SHP77 (cell line): ENCODE data around the gene NGFR.
"Not testable (repeated sequence)": the region's sequence is repeated elsewhere in the genome, so short reads cannot be mapped to it uniquely, and the experiment has no call there.

ENCODE experiments used
- DNase-seq, 2 experiments: peaks; one replicate each; lab custom pipeline; 2025; lab: John Stamatoyannopoulos, UW

Gene NGFR

GRCh38 chr17:49496183-49496866 lies 1.2 kb downstream of the NGFR start:
- DNase-seq, result no peak

- DNase-seq, result no peak
These were observed 1.7 kb downstream of the NGFR start for GRCh38 chr17:49496867-49497147.

- DNase-seq, result no peak
These were observed 2.3 kb downstream of the NGFR start for GRCh38 chr17:49497148-49498028.

GRCh38 chr17:49498029-49498615 lies 3.0 kb downstream of the NGFR start:
- DNase-seq, result no peak

GRCh38 chr17:49501496-49501895 lies 6.4 kb downstream of the NGFR start:
- no peak for DNase-seq

- no peak for DNase-seq
These were observed 7.2 kb downstream of the NGFR start for GRCh38 chr17:49502254-49502653.

GRCh38 chr17:49502680-49503079 lies 7.6 kb downstream of the NGFR start:
- DNase-seq, result not testable (repeated sequence)

- DNase-seq, result no peak
These were observed 9.3 kb downstream of the NGFR start for GRCh38 chr17:49504369-49504768.

- DNase-seq, result no peak
These were observed 10.8 kb downstream of the NGFR start for GRCh38 chr17:49505854-49506253.

GRCh38 chr17:49506282-49506681 lies 11.2 kb downstream of the NGFR start:
- DNase-seq, result no peak

- DNase-seq, result no peak
These were observed 13.2 kb downstream of the NGFR start for GRCh38 chr17:49508061-49508865.

GRCh38 chr17:49508866-49509587 lies 13.9 kb downstream of the NGFR start:
- DNase-seq, result no peak

GRCh38 chr17:49509588-49509917 lies 14.5 kb downstream of the NGFR start:
- DNase-seq, result no peak

GRCh38 chr17:49510059-49510719 lies 15.1 kb downstream of the NGFR start:
- no peak for DNase-seq

- DNase-seq, result no peak
These were observed 15.6 kb downstream of the NGFR start for GRCh38 chr17:49510720-49511110.

GRCh38 chr17:49511810-49512209 lies 16.7 kb downstream of the NGFR start:
- no peak for DNase-seq

GRCh38 chr17:49512296-49513043 lies 17.4 kb downstream of the NGFR start:
- DNase-seq, result no peak

GRCh38 chr17:49513044-49513395 lies 17.9 kb downstream of the NGFR start:
- no peak for DNase-seq

- DNase-seq, result no peak
These were observed 18.5 kb downstream of the NGFR start for GRCh38 chr17:49513641-49514040.

GRCh38 chr17:49514071-49514721 lies 19.1 kb downstream of the NGFR start:
- no peak for DNase-seq
